HepG2 (cell line): ENCODE data around the gene SPRR5. TPM values are rescaled to one million over a fixed set of nuclear protein-coding genes. Genes with fewer than 3 reads are reported as not detected.

Experiments
- ATAC-seq: fragments of 200-7000 bp; cut with Tn5 transposase; 3 replicates; pipeline ENCODE4 v1.9.1; 2020; ENCODE audit warnings: mild to moderate bottlenecking, moderate library complexity
- BruUV-seq: library from RNA; stranded (reverse); fragments of 400-500 nt; replicated peaks from 2 replicates; lab custom pipeline; 2021; lab: Mats Ljungman, UMichigan
- CTCF ChIA-PET: fragments of 300-600 bp; formaldehyde crosslinking; extraction: SDS; loops from one replicate; lab custom pipeline; 2021; ENCODE audit warnings: low total read pairs, inconsistent platforms, low intra/inter-chr PET ratio; lab: Yijun Ruan, JAX
- POLR2A ChIA-PET: fragments of 350-600 bp; sonication (Branson Sonifier 250); formaldehyde crosslinking; loops from one replicate; lab custom pipeline; 2020; ENCODE audit warnings: antibody characterized with exemption, inconsistent platforms; lab: Yijun Ruan, JAX
- DNase-seq: peaks from one replicate; pipeline ENCODE4 v3.0.0-alpha.2; 2015; ENCODE audit warnings: low spot score
- FAIRE-seq: peaks from 3 replicates; lab custom pipeline; 2011; peaks lifted over from hg19 to GRCh38; lab: Jason Lieb, UNC
- H2AFZ ChIP-seq: one replicate; pipeline ENCODE4 v1.6.1; 2011; ENCODE audit warnings: low read length, inconsistent platforms
- H3K27ac ChIP-seq: fragments of 300-600 bp; 3 replicates; pipeline ENCODE4 v1.8.0; 2011; ENCODE audit warnings: mixed run types, mild to moderate bottlenecking, mixed read lengths, low read length, inconsistent platforms; ENCODE audit not compliant: insufficient read depth; ENCODE audit errors: extremely low read length
- H3K27me3 ChIP-seq, 2 experiments: fragments of 200-600 bp in 1 of 2; 2 replicates in 1 of 2; 3 replicates in 1 of 2; pipeline versions ENCODE4 v1.6.0 to v1.8.0; 2011; ENCODE audit warnings: low read length in 2 of 2, mild to moderate bottlenecking in 2 of 2, moderate library complexity in 2 of 2, inconsistent platforms in 1 of 2; ENCODE audit not compliant: insufficient read depth in 2 of 2, control insufficient read depth in 1 of 2
- H3K36me3 ChIP-seq, 2 experiments: fragments of 200-600 bp in 1 of 2; replicated peaks in 1 of 2; 2 replicates in 1 of 2; 3 replicates in 1 of 2; pipeline versions ENCODE4 v1.5.1 to v1.8.0; 2011; ENCODE audit warnings: low read length in 2 of 2, inconsistent platforms in 1 of 2; ENCODE audit not compliant: insufficient read depth in 2 of 2, control insufficient read depth in 1 of 2
- H3K4me1 ChIP-seq: 2 replicates; pipeline ENCODE4 v1.5.1; 2012; ENCODE audit warnings: low read length, inconsistent platforms; ENCODE audit not compliant: insufficient read depth
- H3K4me2 ChIP-seq: 2 replicates; pipeline ENCODE4 v1.6.0; 2011; ENCODE audit warnings: low read depth, low read length, inconsistent platforms
- H3K4me3 ChIP-seq, 3 experiments: fragments of 200-600 bp in 1 of 3; sonication (generic), shearing (Covaris generic) in 1 of 3; replicated peaks in 1 of 3; 2 replicates each; pipeline ENCODE4 v1.5.1; 2011 to 2016; ENCODE audit warnings: low read length in 3 of 3, inconsistent platforms in 2 of 3, low read depth in 2 of 3, mild to moderate bottlenecking in 2 of 3, control low read depth in 1 of 3, mixed read lengths in 1 of 3; ENCODE audit not compliant: insufficient read depth in 1 of 3
- H3K79me2 ChIP-seq: one replicate; pipeline ENCODE4 v1.6.1; 2011; ENCODE audit warnings: low read length, inconsistent platforms; ENCODE audit not compliant: insufficient read depth
- H3K9ac ChIP-seq: 2 replicates; pipeline ENCODE4 v1.6.0; 2011; ENCODE audit warnings: mild to moderate bottlenecking, low read depth, low read length, inconsistent platforms; ENCODE audit not compliant: insufficient read depth
- H3K9me3 ChIP-seq: 2 replicates; pipeline ENCODE4 v1.5.1; 2012; ENCODE audit warnings: mild to moderate bottlenecking, low read length
- H4K20me1 ChIP-seq: 2 replicates; pipeline ENCODE4 v1.6.0; 2011; ENCODE audit warnings: inconsistent platforms, mild to moderate bottlenecking, low read length, moderate library complexity; ENCODE audit not compliant: insufficient read depth
- CREM ChIP-seq, 2 experiments: sonication (generic) in 1 of 2; formaldehyde crosslinking in 1 of 2; IDR thresholded peaks; 2 replicates each; pipeline versions ENCODE4 v1.4.0 to v1.6.1; 2016 to 2020; ENCODE audit warnings: antibody characterized with exemption in 1 of 2, mild to moderate bottlenecking in 1 of 2, missing genetic modification reagents in 1 of 2
- KLF11 ChIP-seq: IDR thresholded peaks from 2 replicates; pipeline ENCODE4 v1.6.1; 2016; ENCODE audit warnings: missing compliant biosample characterization
- ZNF280D ChIP-seq: sonication (generic); formaldehyde crosslinking; IDR thresholded peaks from 2 replicates; pipeline ENCODE4 v1.5.1; 2020; ENCODE audit warnings: mild to moderate bottlenecking, missing genetic modification reagents
- WGBS: methylation state at CpG from one replicate; pipeline ENCODE4 v1.1.6; 2017; ENCODE audit warnings: low lambda C conversion rate; 5-methylcytosine and 5-hydroxymethylcytosine counted together
- in situ Hi-C: cut with HindIII; loops from 2 replicates; pipeline ENCODE4 v1.10.0; 2017; ENCODE audit warnings: low pct_unique_long_range_greater_than_20kb; ENCODE audit not compliant: extremely low pct_ligation_motif_present
- intact Hi-C: fragments of 100-400 bp; cut with micrococcal nuclease; formaldehyde crosslinking; loops from one replicate; pipeline ENCODE4 v1.10.0; 2022; ENCODE audit not compliant: unreplicated experiment
- polyA plus RNA-seq, 8 experiments: library from polyadenylated mRNA; depleted of rRNA in 3 of 8; stranded (reverse) in 7 of 8; unstranded in 1 of 8; fragments of >200 nt; fragmentation: Illumina TruSeq in 4 of 8; extraction: Trizol in 4 of 8; gene quantifications; 2 replicates each; pipeline versions ENCODE4 v1.2.1 to v1.2.3, GENCODE V29; 2011 to 2016; ENCODE audit warnings: low read depth in 4 of 8, missing spikeins in 1 of 8, mixed read lengths in 1 of 8; ENCODE audit not compliant: insufficient read depth in 1 of 8
- total RNA-seq, 5 experiments: library from RNA; depleted of rRNA; stranded (reverse); fragments of >200 nt; fragmentation: Illumina TruSeq; extraction: Trizol; gene quantifications; 2 replicates each; pipeline ENCODE4 v1.2.3, GENCODE V29; 2016; ENCODE audit warnings: low read depth in 1 of 5
- TF ChIP-seq, protein P1 (sequence below): sonication (generic); formaldehyde crosslinking; IDR thresholded peaks from 2 replicates; pipeline ENCODE4 v1.4.0; 2020; ENCODE audit warnings: missing genetic modification reagents, borderline replicate concordance

Gene SPRR5
- total and polyA plus RNA-seq, 2 of the 13 experiments (the other 11 are each of a cell fraction or from before 2014, with no cell fraction given), result not detected

- Histone ChIP-seq H3K4me2 (no peak overlapping the region), H3K27me3 (no peaks in the 10 kb centered on the region), H4K20me1 (no peaks in the 10 kb centered on the region), H3K9ac (no peak overlapping the region), H3K79me2 (no peaks in the 10 kb centered on the region), H3K4me1 (peaks cover 6% of the 10 kb centered on the region), H3K9me3 (no peaks in the 10 kb centered on the region), H3K4me3 (no peak overlapping the region), H3K36me3 (no peaks in the 10 kb centered on the region), H3K27ac (no peak overlapping the region), H2AFZ (no peak overlapping the region)
- CTCF ChIA-PET, result no interaction called here
- WGBS, result 4% methylated on average over 2 of the region's 2 CpGs
- ATAC-seq (no peak), FAIRE-seq (no peak), DNase-seq (no peak)
- intact Hi-C loops, result no loop called here
- no peak for TF ChIP-seq KLF11 (CRISPR knock-in tag)
- no peak for TF ChIP-seq CREM (IDR thresholded peaks at IDR 0.05)
- TF ChIP-seq CREM (CRISPR knock-in tag; IDR thresholded peaks at IDR 0.05), result no peak
- TF ChIP-seq, protein P1, sequence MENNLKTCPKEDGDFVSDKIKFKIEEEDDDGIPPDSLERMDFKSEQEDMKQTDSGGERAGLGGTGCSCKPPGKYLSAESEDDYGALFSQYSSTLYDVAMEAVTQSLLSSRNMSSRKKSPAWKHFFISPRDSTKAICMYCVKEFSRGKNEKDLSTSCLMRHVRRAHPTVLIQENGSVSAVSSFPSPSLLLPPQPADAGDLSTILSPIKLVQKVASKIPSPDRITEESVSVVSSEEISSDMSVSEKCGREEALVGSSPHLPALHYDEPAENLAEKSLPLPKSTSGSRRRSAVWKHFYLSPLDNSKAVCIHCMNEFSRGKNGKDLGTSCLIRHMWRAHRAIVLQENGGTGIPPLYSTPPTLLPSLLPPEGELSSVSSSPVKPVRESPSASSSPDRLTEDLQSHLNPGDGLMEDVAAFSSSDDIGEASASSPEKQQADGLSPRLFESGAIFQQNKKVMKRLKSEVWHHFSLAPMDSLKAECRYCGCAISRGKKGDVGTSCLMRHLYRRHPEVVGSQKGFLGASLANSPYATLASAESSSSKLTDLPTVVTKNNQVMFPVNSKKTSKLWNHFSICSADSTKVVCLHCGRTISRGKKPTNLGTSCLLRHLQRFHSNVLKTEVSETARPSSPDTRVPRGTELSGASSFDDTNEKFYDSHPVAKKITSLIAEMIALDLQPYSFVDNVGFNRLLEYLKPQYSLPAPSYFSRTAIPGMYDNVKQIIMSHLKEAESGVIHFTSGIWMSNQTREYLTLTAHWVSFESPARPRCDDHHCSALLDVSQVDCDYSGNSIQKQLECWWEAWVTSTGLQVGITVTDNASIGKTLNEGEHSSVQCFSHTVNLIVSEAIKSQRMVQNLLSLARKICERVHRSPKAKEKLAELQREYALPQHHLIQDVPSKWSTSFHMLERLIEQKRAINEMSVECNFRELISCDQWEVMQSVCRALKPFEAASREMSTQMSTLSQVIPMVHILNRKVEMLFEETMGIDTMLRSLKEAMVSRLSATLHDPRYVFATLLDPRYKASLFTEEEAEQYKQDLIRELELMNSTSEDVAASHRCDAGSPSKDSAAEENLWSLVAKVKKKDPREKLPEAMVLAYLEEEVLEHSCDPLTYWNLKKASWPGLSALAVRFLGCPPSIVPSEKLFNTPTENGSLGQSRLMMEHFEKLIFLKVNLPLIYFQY (CRISPR knock-in tag), result no peak
- TF ChIP-seq ZNF280D (CRISPR knock-in tag), result no peak
- POLR2A ChIA-PET, result no interaction called here
- in situ Hi-C loops, result no loop called here
- no TSS peak for BruUV-seq
Measured at GRCh38 chr1:152924191-152924590, 22.8 kb upstream of the SPRR5 start.
